A549 treated with AZD9567 at 1 μM for 4 hours (cell line): ENCODE measurements around the gene ZDHHC8. TPM values are rescaled to one million over a fixed set of nuclear protein-coding genes. Genes with fewer than 3 reads are reported as not detected.

ENCODE experiments used
- total RNA-seq: library from RNA; stranded (reverse); fragments of 200-300 nt; extraction: Qiagen RNA extraction; gene quantifications from 5 replicates; pipeline ENCODE4 v1.2.3, GENCODE V29; 2022; ENCODE audit not compliant: insufficient read depth

ZDHHC8 gene, protein sequence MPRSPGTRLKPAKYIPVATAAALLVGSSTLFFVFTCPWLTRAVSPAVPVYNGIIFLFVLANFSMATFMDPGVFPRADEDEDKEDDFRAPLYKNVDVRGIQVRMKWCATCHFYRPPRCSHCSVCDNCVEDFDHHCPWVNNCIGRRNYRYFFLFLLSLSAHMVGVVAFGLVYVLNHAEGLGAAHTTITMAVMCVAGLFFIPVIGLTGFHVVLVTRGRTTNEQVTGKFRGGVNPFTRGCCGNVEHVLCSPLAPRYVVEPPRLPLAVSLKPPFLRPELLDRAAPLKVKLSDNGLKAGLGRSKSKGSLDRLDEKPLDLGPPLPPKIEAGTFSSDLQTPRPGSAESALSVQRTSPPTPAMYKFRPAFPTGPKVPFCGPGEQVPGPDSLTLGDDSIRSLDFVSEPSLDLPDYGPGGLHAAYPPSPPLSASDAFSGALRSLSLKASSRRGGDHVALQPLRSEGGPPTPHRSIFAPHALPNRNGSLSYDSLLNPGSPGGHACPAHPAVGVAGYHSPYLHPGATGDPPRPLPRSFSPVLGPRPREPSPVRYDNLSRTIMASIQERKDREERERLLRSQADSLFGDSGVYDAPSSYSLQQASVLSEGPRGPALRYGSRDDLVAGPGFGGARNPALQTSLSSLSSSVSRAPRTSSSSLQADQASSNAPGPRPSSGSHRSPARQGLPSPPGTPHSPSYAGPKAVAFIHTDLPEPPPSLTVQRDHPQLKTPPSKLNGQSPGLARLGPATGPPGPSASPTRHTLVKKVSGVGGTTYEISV
- total RNA-seq = 29.2 to 42.3 TPM (median 40.1 TPM) in 5 replicates

DNA sequence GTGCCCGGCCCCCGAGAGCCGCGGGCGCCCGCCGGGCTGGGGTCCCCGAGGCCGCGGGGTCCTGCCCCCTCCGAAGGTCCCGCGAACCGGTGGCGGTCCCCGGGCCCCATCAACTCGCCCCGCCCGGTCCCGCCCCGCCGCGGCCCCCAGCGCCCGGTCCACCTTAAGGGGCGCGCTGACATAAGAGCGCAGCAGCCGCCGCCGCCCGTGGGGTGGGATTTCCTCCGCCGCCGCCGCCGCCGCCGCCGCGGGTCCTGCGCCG is at the start of gene ZDHHC8:
Gene ZDHHC8 (plus strand): TSS at position 208 of the 262 bp plus-strand sequence. CDS start 144 bp downstream, outside the sequence.

DNA sequence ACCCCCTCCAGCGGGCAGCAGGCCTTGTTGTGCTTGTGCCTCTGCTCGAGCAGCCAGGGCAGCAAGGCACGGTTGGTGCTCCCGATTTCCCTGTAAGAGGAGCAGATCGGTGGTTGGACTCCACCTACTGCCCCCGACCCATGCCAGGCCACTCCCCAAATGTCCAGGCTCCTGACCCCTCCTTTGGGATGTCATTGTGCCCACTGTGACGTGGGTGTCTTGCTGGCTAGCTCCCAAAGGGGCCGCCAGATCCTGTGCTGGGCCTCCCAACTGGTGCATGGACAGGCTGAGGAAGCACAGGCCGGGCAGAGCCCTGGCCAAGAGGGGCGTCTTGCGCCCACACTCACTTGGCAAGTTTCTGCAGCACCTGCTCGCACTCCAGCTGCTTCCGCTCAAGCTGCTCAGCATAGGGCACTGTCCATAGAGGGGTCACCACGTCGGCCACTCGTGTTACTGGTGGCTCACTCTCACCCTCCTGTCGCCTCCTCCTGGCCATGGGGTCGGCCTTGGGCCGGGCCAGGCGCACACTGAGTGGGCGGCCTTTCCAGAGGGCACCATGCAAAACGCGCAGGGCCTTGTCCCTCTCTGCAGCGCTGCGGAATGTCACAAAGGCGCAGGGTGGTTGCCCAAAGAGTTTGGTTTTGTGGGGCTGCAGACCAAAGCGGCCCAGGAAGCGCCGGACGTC is 15.8 kb upstream of the ZDHHC8 start, which contains the start of gene RANBP1:
Gene RANBP1 (plus strand): TSS at position 414 of the 685 bp plus-strand sequence. CDS start 81 bp downstream, at position 495.

DNA sequence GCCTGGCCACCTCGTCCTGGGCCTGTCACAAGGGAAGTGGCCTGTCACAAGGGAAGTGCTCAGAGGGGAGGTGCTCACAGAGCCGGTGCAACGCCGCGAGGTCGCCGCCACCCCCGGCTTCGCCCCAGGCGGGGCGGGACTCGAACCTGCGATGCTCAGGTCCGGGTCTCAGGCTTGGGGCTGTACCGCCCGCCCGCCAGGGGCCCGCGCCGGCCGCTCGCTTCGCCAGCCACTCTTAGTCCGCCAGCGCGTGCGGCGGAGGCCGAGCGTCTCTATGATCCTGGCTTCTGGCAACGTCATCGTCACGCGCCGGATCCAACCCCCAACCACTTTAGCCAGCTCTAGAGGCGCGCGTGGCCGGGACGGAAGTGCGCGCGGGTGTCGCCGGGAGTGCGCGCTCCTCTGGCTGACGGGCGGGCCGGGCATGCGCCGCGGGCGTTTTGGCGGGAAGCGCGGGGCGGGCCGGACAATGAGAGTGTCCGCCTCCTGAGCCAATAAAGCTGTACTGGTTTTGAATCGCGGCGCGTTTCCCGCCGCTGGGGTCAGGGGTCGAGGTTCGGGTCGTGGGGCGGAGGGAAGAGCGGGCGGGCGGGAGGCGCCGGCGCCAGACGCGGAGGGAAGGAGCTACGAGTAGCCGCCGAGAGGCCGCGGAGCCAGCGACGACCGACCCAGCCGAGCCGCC is 14.5 kb upstream of the ZDHHC8 start, which contains the start of gene TRMT2A:
Gene TRMT2A (minus strand): TSS at position 276 of the 682 bp plus-strand sequence. CDS start 320 bp downstream, outside the sequence.

DNA sequence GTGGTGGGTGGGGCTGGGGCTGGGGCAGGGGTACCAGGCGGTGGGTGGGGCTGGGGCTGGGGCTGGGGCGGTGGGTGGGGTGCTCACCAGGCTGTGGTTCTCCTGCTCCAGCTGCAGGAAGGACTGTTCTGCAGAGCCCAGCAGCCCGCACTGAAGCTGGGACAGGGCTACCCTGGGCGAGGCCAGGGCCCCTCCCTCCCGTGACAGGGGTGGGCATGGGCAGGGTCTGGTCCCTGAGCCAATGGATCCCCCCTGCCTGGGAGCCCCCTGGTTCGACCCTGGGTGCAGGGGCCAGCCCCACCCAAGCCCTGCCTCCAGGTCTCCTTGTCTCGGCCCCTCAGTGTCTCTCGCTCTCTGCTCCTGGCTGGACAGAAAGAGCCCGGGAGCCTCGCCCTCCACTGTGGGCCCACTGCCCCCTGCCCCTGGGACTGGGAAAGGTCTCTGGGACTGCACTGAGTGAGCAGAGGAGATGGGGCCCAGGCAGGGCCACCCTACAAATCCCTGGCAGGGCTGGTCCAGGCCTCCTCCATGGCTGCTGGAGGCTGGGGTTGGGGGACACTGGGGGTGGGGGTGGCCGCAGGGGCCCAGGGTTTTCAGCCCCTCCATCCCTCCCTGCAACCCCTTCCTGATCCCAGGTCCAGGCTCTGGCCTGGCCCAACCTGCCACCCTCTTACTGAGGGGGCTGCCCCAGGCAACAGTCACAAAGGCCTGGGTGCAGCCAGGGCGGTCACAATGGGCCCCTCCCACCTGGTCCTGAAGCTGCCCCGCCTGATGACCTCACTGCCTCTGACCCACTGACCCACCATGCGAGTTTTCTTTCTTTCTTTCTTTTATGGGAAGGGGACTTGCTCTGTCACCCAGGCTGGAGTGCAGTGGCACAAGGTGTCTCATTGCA is 19.0 kb downstream of the ZDHHC8 start, which contains the start of gene CCDC188:
Gene CCDC188 (minus strand): TSS at position 675 of the 895 bp plus-strand sequence. CDS start 69 bp downstream, at position 606.

Other genes with a start within 250 kb of the ZDHHC8 start
- 130 to 161 TPM (median 156 TPM) in 5 replicates for gene COMT, start 190.0 kb upstream of the ZDHHC8 start, total RNA-seq
- 26.8 to 36.4 TPM (median 33.5 TPM) in 5 replicates for gene TXNRD2, start 190.0 kb upstream of the ZDHHC8 start, total RNA-seq
- 1.5 to 2.9 TPM (median 2.7 TPM) in 5 replicates for gene ARVCF, start 115.0 kb upstream of the ZDHHC8 start, total RNA-seq
- gene TANGO2, start 110.7 kb upstream of the ZDHHC8 start, total RNA-seq = 13.3 to 21.1 TPM (median 13.6 TPM) in 5 replicates
- gene DGCR8, start 51.6 kb upstream of the ZDHHC8 start, total RNA-seq = 18.4 to 21.3 TPM (median 20.6 TPM) in 5 replicates
- 271 to 295 TPM (median 290 TPM) in 5 replicates for gene RANBP1, start 15.7 kb upstream of the ZDHHC8 start, total RNA-seq
- gene TRMT2A, start 14.6 kb upstream of the ZDHHC8 start, total RNA-seq = 23.5 to 29.5 TPM (median 27.0 TPM) in 5 replicates
- gene CCDC188, start 19.3 kb downstream of the ZDHHC8 start, total RNA-seq = not detected in 5 replicates
- 9.3 to 16.2 TPM (median 14.8 TPM) in 5 replicates for gene RTN4R, start 136.5 kb downstream of the ZDHHC8 start, total RNA-seq
- 26.5 to 47.9 TPM (median 44.8 TPM) in 5 replicates for gene DGCR6L, start 188.3 kb downstream of the ZDHHC8 start, total RNA-seq